CD8-positive, alpha-beta memory T cell (primary cell): ENCODE results near the gene LYST. TPM values are rescaled to one million over a fixed set of nuclear protein-coding genes. Genes with fewer than 3 reads are reported as not detected.

Experiments
- CTCF ChIA-PET: fragments of 350-600 bp; sonication (Branson Sonifier 250); formaldehyde crosslinking; loops from one replicate; lab custom pipeline; 2021; ENCODE audit warnings: antibody characterized with exemption; lab: Charles Lee
- POLR2A ChIA-PET: fragments of 350-600 bp; sonication (Branson Sonifier 250); formaldehyde crosslinking; loops from one replicate; lab custom pipeline; 2021; ENCODE audit warnings: antibody characterized with exemption; lab: Charles Lee
- DNase-seq, 5 donors: peaks; one replicate each; pipeline versions ENCODE4 v3.0.0 to v3.0.0-alpha.2; 2020 to 2022; ENCODE audit warnings: mixed read lengths in 1 of 5
- H3K27ac ChIP-seq: one replicate; pipeline ENCODE4 v1.7.0; 2013; ENCODE audit warnings: low read depth, mild to moderate bottlenecking, low read length, moderate library complexity
- H3K27me3 ChIP-seq: 2 replicates; pipeline ENCODE4 v1.7.0; 2013; ENCODE audit warnings: low read length, mild to moderate bottlenecking; ENCODE audit not compliant: insufficient read depth, poor library complexity, severe bottlenecking
- H3K36me3 ChIP-seq: 2 replicates; pipeline ENCODE4 v1.7.0; 2013; ENCODE audit warnings: mild to moderate bottlenecking, low read length, moderate library complexity; ENCODE audit not compliant: insufficient read depth
- H3K4me1 ChIP-seq: 2 replicates; pipeline ENCODE4 v1.7.0; 2013; ENCODE audit warnings: mild to moderate bottlenecking, low read length, moderate library complexity; ENCODE audit not compliant: insufficient read depth
- H3K4me3 ChIP-seq: 2 replicates; pipeline ENCODE4 v1.7.0; 2013; ENCODE audit warnings: mild to moderate bottlenecking, low read length
- H3K9me3 ChIP-seq: 2 replicates; pipeline ENCODE4 v1.7.0; 2013; ENCODE audit warnings: mild to moderate bottlenecking, low read length
- H3K27ac Mint-ChIP-seq, 8 donors: one replicate each; pipeline ENCODE4 v1.8.0; 2020 to 2021; ENCODE audit warnings: mixed read lengths in 8 of 8, mild to moderate bottlenecking in 6 of 8, inconsistent platforms in 3 of 8, moderate library complexity in 3 of 8
- H3K27me3 Mint-ChIP-seq, 2 donors: one replicate each; pipeline ENCODE4 v1.8.0; 2020 to 2021; ENCODE audit warnings: mixed read lengths in 2 of 2, mild to moderate bottlenecking in 1 of 2, moderate library complexity in 1 of 2
- H3K36me3 Mint-ChIP-seq, 3 donors: one replicate each; pipeline ENCODE4 v1.8.0; 2020 to 2021; ENCODE audit warnings: mixed read lengths in 3 of 3, inconsistent platforms in 1 of 3, mild to moderate bottlenecking in 1 of 3
- H3K4me1 Mint-ChIP-seq, 3 donors: one replicate each; pipeline ENCODE4 v1.8.0; 2020 to 2021; ENCODE audit warnings: mixed read lengths in 3 of 3, inconsistent platforms in 1 of 3, mild to moderate bottlenecking in 1 of 3
- H3K4me3 Mint-ChIP-seq, 7 donors: one replicate each; pipeline ENCODE4 v1.8.0; 2020 to 2021; ENCODE audit warnings: mixed read lengths in 7 of 7, mild to moderate bottlenecking in 6 of 7, moderate library complexity in 4 of 7, inconsistent platforms in 2 of 7
- H3K9me3 Mint-ChIP-seq, 5 donors: one replicate each; pipeline ENCODE4 v1.8.0; 2020 to 2022; ENCODE audit warnings: mixed read lengths in 5 of 5, mild to moderate bottlenecking in 3 of 5, moderate library complexity in 2 of 5, inconsistent platforms in 1 of 5
- polyA plus RNA-seq: library from polyadenylated mRNA; unstranded; fragments of 300-500 nt; fragmentation: Illumina TruSeq; gene quantifications from one replicate; pipeline ENCODE4 v1.2.3, GENCODE V29; 2021
- total RNA-seq, 2 experiments: library from RNA; stranded (reverse); gene quantifications; one replicate each; pipeline ENCODE4 v1.2.3, GENCODE V29; 2021

Gene LYST
- total and polyA plus RNA-seq, 3 experiments from 2014 or later = 24.1 to 79.9 (median 76.9) TPM

DNA sequence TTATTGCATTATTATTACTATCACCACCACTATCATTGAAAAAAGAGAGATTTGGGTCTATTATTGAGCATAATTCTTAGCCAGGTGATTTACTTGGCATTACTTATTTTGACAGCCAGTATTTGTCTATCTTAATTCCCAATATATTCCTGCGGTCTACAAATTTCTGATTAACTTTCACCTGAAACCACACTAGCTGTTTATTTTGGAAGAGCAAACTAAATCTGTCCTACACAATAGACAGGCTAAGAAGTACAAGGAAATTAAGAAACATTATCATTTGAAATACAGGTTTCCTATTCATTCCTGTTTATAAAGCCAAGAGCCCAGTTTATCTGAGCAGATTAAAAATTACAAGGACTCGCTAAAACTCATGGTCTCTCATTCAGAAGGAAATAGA lies 6.9 kb upstream of the LYST start:
- H3K4me3 ChIP-seq = no peak overlapping the region
- H3K4me1 Mint-ChIP-seq = peaks cover 54 to 71% (median 62%) of the 10 kb centered on the region in 3 donors
- H3K4me3 Mint-ChIP-seq = peak overlapping the region in 5 of 7 donors; percentile 5 to 69 (median 52)
- no peaks in the 10 kb centered on the region for H3K27me3 ChIP-seq
- H3K36me3 Mint-ChIP-seq = no peaks in the 10 kb centered on the region
- H3K27ac Mint-ChIP-seq = peak overlapping the region; percentile 81 to 96 (median 89)
- H3K27me3 Mint-ChIP-seq = no peaks in the 10 kb centered on the region
- CTCF ChIA-PET = no interaction called here
- H3K9me3 Mint-ChIP-seq = no peaks in the 10 kb centered on the region
- H3K27ac ChIP-seq = no peak overlapping the region
- no peaks in the 10 kb centered on the region for H3K9me3 ChIP-seq
- DNase-seq = no peak
- POLR2A ChIA-PET = no interaction called here
- no peaks in the 10 kb centered on the region for H3K36me3 ChIP-seq
- peaks cover 30% of the 10 kb centered on the region for H3K4me1 ChIP-seq

DNA sequence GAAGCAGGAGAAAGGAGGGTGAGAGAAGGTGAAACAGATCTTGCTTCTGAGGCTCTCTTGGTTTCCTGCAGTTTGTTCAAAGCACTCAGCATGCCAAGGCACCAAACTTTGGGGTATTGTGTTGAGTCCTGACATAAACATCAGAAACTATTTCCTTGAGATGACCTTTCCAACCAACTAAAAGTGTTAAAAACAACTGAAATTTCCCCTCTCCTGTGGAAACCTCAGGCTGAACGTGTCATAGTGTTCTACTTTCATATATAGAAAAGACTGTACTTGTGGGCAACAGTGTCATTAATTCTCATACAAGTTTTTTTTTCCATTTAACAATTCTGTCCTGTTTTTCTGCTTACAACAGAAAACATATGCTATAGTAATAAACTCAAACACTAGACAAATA lies 6.3 kb upstream of the LYST start:
- POLR2A ChIA-PET = no interaction called here
- Mint-ChIP-seq H3K4me1 (peaks cover 54 to 71% (median 62%) of the 10 kb centered on the region in 3 donors), H3K4me3 (peak overlapping the region; percentile 18 to 73 (median 52)), H3K9me3 (no peaks in the 10 kb centered on the region), H3K27me3 (peaks cover 0 to under 1% of the 10 kb centered on the region in 2 donors), H3K36me3 (no peaks in the 10 kb centered on the region), H3K27ac (peak overlapping the region; percentile 81 to 96 (median 89))
- peak in 2 of 5 donors; percentile 45 to 59 for DNase-seq
- Histone ChIP-seq H3K9me3 (no peaks in the 10 kb centered on the region), H3K4me1 (peaks cover 35% of the 10 kb centered on the region), H3K4me3 (no peak overlapping the region), H3K27ac (peak overlapping the region; percentile 19), H3K36me3 (no peaks in the 10 kb centered on the region), H3K27me3 (no peaks in the 10 kb centered on the region)
- CTCF ChIA-PET = no interaction called here

DNA sequence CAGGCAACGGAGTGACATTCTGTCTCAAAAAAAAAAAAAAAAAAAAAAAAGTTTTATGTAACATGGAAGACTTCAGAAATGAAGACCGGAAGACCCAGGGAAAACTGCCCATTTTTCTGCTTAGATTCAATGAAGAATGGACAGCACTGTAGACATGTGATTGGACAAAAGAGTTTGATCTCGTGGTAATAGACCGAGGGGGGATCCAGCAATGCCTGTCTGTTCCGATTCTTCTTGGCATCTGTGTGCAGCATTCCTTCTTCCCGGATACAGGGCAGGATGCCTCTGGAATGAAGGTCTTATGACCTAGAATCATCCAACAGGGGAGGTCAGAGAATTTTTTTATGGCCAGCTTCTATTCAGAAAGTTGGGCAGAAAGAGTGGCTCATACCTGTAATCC lies 5.6 kb upstream of the LYST start:
- no peaks in the 10 kb centered on the region for H3K9me3 ChIP-seq
- H3K9me3 Mint-ChIP-seq = no peaks in the 10 kb centered on the region
- ChIA-PET CTCF (interaction anchor here (1.4 kb wide), 1 partner anchor 100 kb away, joined by 5 read pairs; no protein-coding TSS in a partner anchor), POLR2A (no interaction called here)
- H3K36me3 Mint-ChIP-seq = no peaks in the 10 kb centered on the region
- peak overlapping the region in 2 of 7 donors; percentile 18 to 41 for H3K4me3 Mint-ChIP-seq
- H3K4me3 ChIP-seq = no peak overlapping the region
- H3K4me1 Mint-ChIP-seq = peaks cover 57 to 73% (median 68%) of the 10 kb centered on the region in 3 donors
- H3K27ac ChIP-seq = no peak overlapping the region
- peaks cover 41% of the 10 kb centered on the region for H3K4me1 ChIP-seq
- H3K27ac Mint-ChIP-seq = peak overlapping the region; percentile 54 to 96 (median 89)
- DNase-seq = no peak
- no peaks in the 10 kb centered on the region for H3K27me3 ChIP-seq
- no peaks in the 10 kb centered on the region for H3K36me3 ChIP-seq
- peaks cover 0 to 5% of the 10 kb centered on the region in 2 donors for H3K27me3 Mint-ChIP-seq

DNA sequence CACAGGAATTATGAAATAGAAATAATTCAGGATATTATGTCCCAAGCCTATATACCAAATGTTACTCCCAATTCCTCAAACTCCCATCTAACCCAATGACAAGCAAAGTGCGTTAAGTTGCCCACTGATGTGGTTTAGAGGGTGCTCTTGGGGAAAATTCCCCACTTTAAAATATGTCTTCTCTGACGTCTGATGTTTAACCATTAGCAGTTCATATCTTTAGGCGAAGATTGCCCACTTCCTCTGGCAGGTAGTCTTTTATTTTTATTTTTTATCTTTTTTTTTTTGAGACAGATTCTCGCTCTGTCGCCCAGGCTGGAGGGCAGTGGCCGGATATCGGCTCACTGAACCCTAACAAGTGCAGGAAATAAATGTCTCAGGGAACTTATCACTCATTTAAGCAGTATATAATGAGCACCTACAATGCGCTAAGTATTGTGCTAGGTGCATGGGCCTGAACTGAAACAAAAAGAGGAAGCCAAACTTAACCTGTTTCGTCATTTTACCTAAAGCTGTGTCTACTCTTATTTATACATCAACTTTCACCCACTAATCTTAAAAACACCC lies 1.3 kb upstream of the LYST start:
- H3K36me3 Mint-ChIP-seq = peaks cover 0 to 21% (median 0%) of the 10 kb centered on the region in 3 donors
- H3K27ac Mint-ChIP-seq = peak overlapping the region; percentile 91 to 100 (median 99)
- peaks cover 0 to 10% of the 10 kb centered on the region in 2 donors for H3K27me3 Mint-ChIP-seq
- POLR2A ChIA-PET = interaction anchor here (0.7 to 3.2 kb wide), 4 partner anchors 9 to 104 kb away, joined by 3 to 23 read pairs (median 10); no protein-coding TSS in a partner anchor
- no peaks in the 10 kb centered on the region for H3K36me3 ChIP-seq
- no peaks in the 10 kb centered on the region for H3K9me3 ChIP-seq
- CTCF ChIA-PET = interaction anchor here (1.0 to 3.8 kb wide), 4 partner anchors 12 to 104 kb away, joined by 3 to 54 read pairs (median 4); no protein-coding TSS in a partner anchor
- peaks cover 42% of the 10 kb centered on the region for H3K4me1 ChIP-seq
- no peaks in the 10 kb centered on the region for H3K9me3 Mint-ChIP-seq
- H3K4me3 ChIP-seq = peak overlapping the region; percentile 84
- peak overlapping the region; percentile 99 for H3K27ac ChIP-seq
- H3K4me3 Mint-ChIP-seq = peak overlapping the region; percentile 82 to 98 (median 94)
- peaks cover 38 to 63% (median 49%) of the 10 kb centered on the region in 3 donors for H3K4me1 Mint-ChIP-seq
- no peaks in the 10 kb centered on the region for H3K27me3 ChIP-seq
- DNase-seq = peak; percentile 26 to 88 (median 75)

DNA sequence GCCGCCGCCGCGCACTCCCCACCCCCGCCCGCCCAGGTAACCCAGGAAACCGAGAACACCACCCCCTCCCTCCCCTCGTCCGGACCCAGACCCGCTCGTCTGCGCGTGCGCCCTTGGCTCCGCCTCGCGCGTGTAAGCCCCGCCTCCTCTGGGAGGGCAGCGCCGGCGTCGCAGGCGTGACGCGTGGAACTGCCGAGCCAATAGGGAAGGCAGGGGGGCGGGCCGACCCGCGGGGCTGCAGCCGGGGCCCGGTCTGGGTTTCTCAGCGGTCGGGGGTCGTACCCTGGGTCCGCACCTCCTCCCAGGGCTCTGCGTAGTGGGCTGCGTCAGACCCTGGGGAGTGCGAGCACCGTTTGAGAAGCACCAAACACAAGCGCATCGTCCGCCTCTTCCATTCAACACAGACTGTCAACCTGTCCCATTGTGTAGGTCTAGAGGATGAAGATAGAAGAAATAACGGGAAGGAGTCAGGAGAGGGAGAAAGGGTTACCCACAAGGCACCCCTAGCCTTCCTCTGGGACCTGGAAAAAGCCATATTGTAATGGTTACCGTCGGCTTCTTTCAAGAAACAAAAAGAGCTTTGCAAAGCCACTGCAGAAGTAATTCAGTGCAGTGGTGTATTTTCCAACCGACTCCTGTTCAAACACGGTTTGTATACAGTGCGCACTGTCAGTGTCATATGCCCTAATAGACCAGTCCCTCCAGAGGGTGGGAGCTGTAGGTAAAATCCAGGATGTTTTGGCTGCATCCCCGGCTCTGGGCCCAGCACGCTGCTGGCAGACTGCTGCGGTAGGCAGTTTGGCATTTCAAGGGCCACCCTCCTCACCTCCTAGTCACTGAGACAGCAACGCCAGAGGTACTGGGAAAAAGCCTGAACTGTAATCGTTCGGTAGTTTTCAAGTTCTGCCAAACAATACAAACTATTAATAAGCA lies 473 bp upstream of the LYST start:
- POLR2A ChIA-PET = interaction anchor here (0.7 to 3.2 kb wide), 7 partner anchors 10 to 105 kb away, joined by 3 to 23 read pairs (median 4); no protein-coding TSS in a partner anchor

DNA sequence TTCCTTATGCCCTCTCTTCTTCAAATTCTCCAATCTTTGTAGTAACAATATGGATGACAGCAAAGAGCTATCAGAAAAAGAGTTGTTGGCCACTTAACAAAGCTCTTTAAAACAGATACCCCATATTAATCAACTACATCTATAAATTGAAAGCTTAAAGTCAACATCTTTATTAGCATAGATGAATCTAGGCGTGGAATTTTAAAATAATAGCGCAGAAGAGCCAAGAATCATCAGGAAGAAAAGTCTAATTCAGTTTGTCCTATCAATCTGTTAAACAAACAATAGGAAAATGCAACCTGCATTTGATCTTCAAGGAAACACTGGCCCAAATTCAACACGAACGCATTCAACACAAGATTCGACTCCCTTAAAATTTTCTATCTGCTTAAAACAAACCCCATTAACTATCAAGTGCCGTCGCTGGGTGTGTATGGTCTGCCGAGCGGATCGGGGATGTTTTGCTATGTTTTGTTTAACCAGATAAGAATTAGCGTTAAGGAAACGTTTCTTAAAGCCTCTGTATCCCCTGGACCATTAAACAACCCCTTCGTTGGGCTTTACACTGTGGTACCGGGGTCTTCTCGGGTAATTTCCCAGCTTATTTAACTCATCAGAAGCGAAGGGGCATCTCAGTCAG lies 1.0 kb downstream of the LYST start:
- no peak for DNase-seq

More for the DNA sequence above, 473 bp upstream of the LYST start:
- CTCF ChIA-PET = interaction anchor here (0.9 to 3.8 kb wide), 10 partner anchors 9 to 132 kb away, joined by 3 to 54 read pairs (median 6); no protein-coding TSS in a partner anchor
- peaks cover 0 to 21% (median 0%) of the 10 kb centered on the region in 3 donors for H3K36me3 Mint-ChIP-seq
- peaks cover 29 to 62% (median 50%) of the 10 kb centered on the region in 3 donors for H3K4me1 Mint-ChIP-seq
- H3K36me3 ChIP-seq = no peaks in the 10 kb centered on the region
- peak overlapping the region; percentile 99 for H3K27ac ChIP-seq
- H3K27me3 Mint-ChIP-seq = peaks cover 0 to 10% of the 10 kb centered on the region in 2 donors
- H3K27me3 ChIP-seq = no peaks in the 10 kb centered on the region
- H3K4me1 ChIP-seq = peaks cover 34% of the 10 kb centered on the region
- DNase-seq = peak; percentile 95 to 99 (median 99)
- H3K9me3 Mint-ChIP-seq = no peaks in the 10 kb centered on the region
- no peaks in the 10 kb centered on the region for H3K9me3 ChIP-seq
- H3K4me3 Mint-ChIP-seq = peak overlapping the region; percentile 82 to 98 (median 94)
- peak overlapping the region; percentile 84 for H3K4me3 ChIP-seq
- peak overlapping the region; percentile 91 to 100 (median 99) for H3K27ac Mint-ChIP-seq

DNA sequence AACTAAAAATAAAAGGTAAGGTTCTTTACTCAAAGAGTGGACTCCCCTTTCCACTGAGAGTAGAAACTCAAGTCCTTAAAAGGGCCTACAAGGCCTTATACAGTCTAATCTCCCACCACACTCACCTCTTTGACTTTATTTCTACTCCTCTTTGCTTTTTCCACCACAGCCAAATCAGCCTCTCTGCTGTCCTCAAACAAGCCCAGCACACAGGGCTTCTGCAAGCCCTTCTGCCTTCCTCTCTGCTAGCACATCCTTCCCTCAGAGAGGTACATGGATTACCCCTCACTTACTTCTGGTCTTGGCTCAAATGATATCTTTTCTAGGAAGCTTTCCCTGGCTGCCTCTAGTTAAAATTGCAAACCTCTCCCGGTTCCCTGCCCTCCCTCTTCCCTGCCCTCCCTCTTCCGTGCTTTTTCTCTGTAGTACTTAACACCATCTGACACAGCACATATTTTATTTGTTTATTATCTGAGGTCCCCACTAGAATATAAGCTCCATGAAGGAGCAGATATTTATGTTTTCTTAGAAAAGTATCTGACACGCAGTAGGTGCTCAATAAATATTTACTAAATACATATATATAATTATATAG lies 1.7 kb downstream of the LYST start:
- Histone ChIP-seq H3K9me3 (no peaks in the 10 kb centered on the region), H3K4me3 (no peak overlapping the region), H3K27ac (peak overlapping the region; percentile 55), H3K27me3 (no peaks in the 10 kb centered on the region), H3K4me1 (peaks cover 34% of the 10 kb centered on the region), H3K36me3 (no peaks in the 10 kb centered on the region)
- peak overlapping the region; percentile 82 to 98 (median 95) for H3K4me3 Mint-ChIP-seq
- POLR2A ChIA-PET = interaction anchor here (1.4 to 3.2 kb wide), 5 partner anchors 12 to 107 kb away, joined by 4 to 23 read pairs (median 9); no protein-coding TSS in a partner anchor
- no peaks in the 10 kb centered on the region for H3K9me3 Mint-ChIP-seq
- H3K27me3 Mint-ChIP-seq = peaks cover 0 to 10% of the 10 kb centered on the region in 2 donors
- peaks cover 22 to 61% (median 53%) of the 10 kb centered on the region in 3 donors for H3K4me1 Mint-ChIP-seq
- DNase-seq = no peak
- CTCF ChIA-PET = interaction anchor here (0.8 to 3.8 kb wide), 11 partner anchors 11 to 107 kb away, joined by 3 to 54 read pairs (median 5); no protein-coding TSS in a partner anchor
- H3K27ac Mint-ChIP-seq = peak overlapping the region; percentile 87 to 98 (median 94)
- peaks cover 0 to 25% (median 0%) of the 10 kb centered on the region in 3 donors for H3K36me3 Mint-ChIP-seq

More for the DNA sequence above, 1.0 kb downstream of the LYST start:
- H3K9me3 Mint-ChIP-seq = no peaks in the 10 kb centered on the region
- peaks cover 0 to 25% (median 0%) of the 10 kb centered on the region in 3 donors for H3K36me3 Mint-ChIP-seq
- ChIA-PET CTCF (interaction anchor here (0.7 to 3.8 kb wide), 19 partner anchors 10 to 133 kb away, joined by 3 to 54 read pairs (median 5); no protein-coding TSS in a partner anchor), POLR2A (interaction anchor here (0.6 to 3.2 kb wide), 8 partner anchors 11 to 430 kb away, joined by 3 to 23 read pairs (median 6); no protein-coding TSS in a partner anchor)
- Histone ChIP-seq H3K4me1 (peaks cover 34% of the 10 kb centered on the region), H3K9me3 (no peaks in the 10 kb centered on the region), H3K4me3 (peak overlapping the region; percentile 87), H3K36me3 (no peaks in the 10 kb centered on the region), H3K27me3 (no peaks in the 10 kb centered on the region), H3K27ac (peak overlapping the region; percentile 96)
- H3K27ac Mint-ChIP-seq = peak overlapping the region; percentile 91 to 100 (median 98)
- H3K4me1 Mint-ChIP-seq = peaks cover 22 to 61% (median 53%) of the 10 kb centered on the region in 3 donors
- H3K4me3 Mint-ChIP-seq = peak overlapping the region; percentile 82 to 98 (median 95)
- H3K27me3 Mint-ChIP-seq = peaks cover 0 to 10% of the 10 kb centered on the region in 2 donors
